DOHH2 (cell line): ENCODE data around the gene CWC25.

ENCODE experiments used
- EZH2phosphoT487 ChIP-seq: fragments of 200-600 bp; sonication (generic); IDR thresholded peaks from 2 replicates; pipeline ENCODE4 v1.6.1; 2017; ENCODE audit warnings: borderline replicate concordance, mild to moderate bottlenecking, antibody characterized with exemption, low read length, moderate library complexity, mixed read lengths
- TF ChIP-seq, protein P1 (sequence below): fragments of 200-600 bp; sonication (generic); IDR thresholded peaks from one replicate; pipeline ENCODE4 v1.5.1; 2014; ENCODE audit warnings: antibody characterized with exemption, mild to moderate bottlenecking, low read depth, low read length; ENCODE audit not compliant: poor library complexity, severe bottlenecking

DNA sequence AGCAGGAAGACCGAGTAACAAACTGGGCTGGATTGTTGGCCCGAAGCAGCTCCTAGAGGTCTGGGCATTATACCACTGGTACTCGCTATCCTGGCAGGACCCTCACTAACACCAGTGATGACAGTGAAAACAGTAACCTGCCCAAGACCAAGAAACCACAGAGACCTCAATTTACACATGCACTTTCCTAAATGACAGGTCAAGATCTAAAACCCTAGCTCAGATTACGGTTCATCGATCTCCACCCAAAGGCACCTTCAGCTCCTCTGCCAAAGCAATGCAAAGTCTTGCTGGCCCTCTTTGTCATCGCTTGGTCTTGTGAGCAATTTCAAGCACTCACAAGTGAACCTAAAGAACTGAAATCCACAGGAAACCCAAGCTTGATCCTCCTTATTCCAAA is 27.3 kb downstream of the CWC25 start:
- TF ChIP-seq, protein P1, sequence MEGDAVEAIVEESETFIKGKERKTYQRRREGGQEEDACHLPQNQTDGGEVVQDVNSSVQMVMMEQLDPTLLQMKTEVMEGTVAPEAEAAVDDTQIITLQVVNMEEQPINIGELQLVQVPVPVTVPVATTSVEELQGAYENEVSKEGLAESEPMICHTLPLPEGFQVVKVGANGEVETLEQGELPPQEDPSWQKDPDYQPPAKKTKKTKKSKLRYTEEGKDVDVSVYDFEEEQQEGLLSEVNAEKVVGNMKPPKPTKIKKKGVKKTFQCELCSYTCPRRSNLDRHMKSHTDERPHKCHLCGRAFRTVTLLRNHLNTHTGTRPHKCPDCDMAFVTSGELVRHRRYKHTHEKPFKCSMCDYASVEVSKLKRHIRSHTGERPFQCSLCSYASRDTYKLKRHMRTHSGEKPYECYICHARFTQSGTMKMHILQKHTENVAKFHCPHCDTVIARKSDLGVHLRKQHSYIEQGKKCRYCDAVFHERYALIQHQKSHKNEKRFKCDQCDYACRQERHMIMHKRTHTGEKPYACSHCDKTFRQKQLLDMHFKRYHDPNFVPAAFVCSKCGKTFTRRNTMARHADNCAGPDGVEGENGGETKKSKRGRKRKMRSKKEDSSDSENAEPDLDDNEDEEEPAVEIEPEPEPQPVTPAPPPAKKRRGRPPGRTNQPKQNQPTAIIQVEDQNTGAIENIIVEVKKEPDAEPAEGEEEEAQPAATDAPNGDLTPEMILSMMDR: no peak
- no peak for TF ChIP-seq EZH2phosphoT487
